Neural cell (in vitro differentiated cells): Measurements from ENCODE around the gene PPP3R2. TPM values are rescaled to one million over a fixed set of nuclear protein-coding genes. Genes with fewer than 3 reads are reported as not detected.
A peak's percentile ranks its signal among the peaks of the same experiment; 100 is the strongest.

ENCODE experiments used
- H2AFZ ChIP-seq: fragments of 200-600, 300-800 bp; sonication (generic), shearing (Covaris generic); 2 replicates; pipeline ENCODE4 v1.6.0; 2014; ENCODE audit warnings: low read depth, mild to moderate bottlenecking, antibody characterized with exemption, low read length, moderate library complexity
- H3F3A ChIP-seq: fragments of 200-600 bp; shearing (Covaris generic); 2 replicates; pipeline ENCODE4 v1.6.1; 2016; ENCODE audit warnings: mild to moderate bottlenecking, moderate library complexity, mixed read lengths, antibody characterized with exemption, low read length; ENCODE audit not compliant: insufficient read depth, poor library complexity, severe bottlenecking
- H3K27ac ChIP-seq: fragments of 200-600, 300-800 bp; sonication (generic), shearing (Covaris generic); 2 replicates; pipeline ENCODE4 v1.5.1; 2014; ENCODE audit warnings: mild to moderate bottlenecking, low read length, moderate library complexity
- H3K27me3 ChIP-seq: fragments of 300-800, 200-600 bp; sonication (generic), shearing (Covaris generic); 2 replicates; pipeline ENCODE4 v1.6.0; 2014; ENCODE audit warnings: mild to moderate bottlenecking, low read depth, low read length, moderate library complexity; ENCODE audit not compliant: insufficient read depth
- H3K36me3 ChIP-seq: fragments of 300-800, 200-600 bp; sonication (generic), shearing (Covaris generic); 2 replicates; pipeline ENCODE4 v1.5.1; 2014; ENCODE audit warnings: mild to moderate bottlenecking, antibody characterized with exemption, low read length, moderate library complexity; ENCODE audit not compliant: insufficient read depth
- H3K4me2 ChIP-seq: fragments of 300-800, 200-600 bp; sonication (generic), shearing (Covaris generic); 2 replicates; pipeline ENCODE4 v1.6.0; 2014; ENCODE audit warnings: mild to moderate bottlenecking, low read length
- H3K4me3 ChIP-seq: fragments of 300-800, 200-600 bp; sonication (generic), shearing (Covaris generic); 2 replicates; pipeline ENCODE4 v1.5.1; 2014; ENCODE audit warnings: mild to moderate bottlenecking, low read length, moderate library complexity
- H3K79me2 ChIP-seq: fragments of 200-600 bp; shearing (Covaris generic); replicated peaks from 2 replicates; pipeline ENCODE4 v1.6.0; 2014; ENCODE audit warnings: mild to moderate bottlenecking, low read length, moderate library complexity; ENCODE audit not compliant: insufficient read depth
- H3K9ac ChIP-seq: fragments of 300-800, 200-600 bp; sonication (generic), shearing (Covaris generic); 2 replicates; pipeline ENCODE4 v1.6.1; 2016; ENCODE audit warnings: mild to moderate bottlenecking, low read length, mixed read lengths
- H3K9me2 ChIP-seq: fragments of 200-600 bp; shearing (Covaris generic); 2 replicates; pipeline ENCODE4 v1.6.1; 2016; ENCODE audit warnings: mild to moderate bottlenecking, low read length, mixed read lengths; ENCODE audit not compliant: insufficient read depth
- H3K9me3 ChIP-seq: fragments of 200-600, 300-800 bp; sonication (generic), shearing (Covaris generic); 2 replicates; pipeline ENCODE4 v1.6.1; 2016; ENCODE audit warnings: mild to moderate bottlenecking, mixed run types, low read length, moderate library complexity, mixed read lengths
- H4K20me1 ChIP-seq: fragments of 200-600 bp; shearing (Covaris generic); 2 replicates; pipeline ENCODE4 v1.6.1; 2016; ENCODE audit warnings: mild to moderate bottlenecking, mixed run types; ENCODE audit not compliant: insufficient read depth
- CTCF ChIP-seq: fragments of 450-650 bp; IDR thresholded peaks from 2 replicates; pipeline ENCODE4 v1.5.1; 2014; ENCODE audit warnings: antibody characterized with exemption, mild to moderate bottlenecking, moderate library complexity; ENCODE audit not compliant: poor library complexity, severe bottlenecking
- EP300 ChIP-seq: fragments of 450-650 bp; conservative IDR thresholded peaks from 2 replicates; pipeline ENCODE4 v1.6.1; 2014; ENCODE audit warnings: antibody characterized with exemption, mild to moderate bottlenecking, moderate library complexity; ENCODE audit not compliant: poor library complexity, severe bottlenecking
- EZH2 ChIP-seq: fragments of 200-600, 300-800 bp; shearing (Covaris generic), sonication (generic); IDR thresholded peaks from 2 replicates; pipeline ENCODE4 v1.6.1; 2014; ENCODE audit warnings: antibody characterized with exemption, low read length, borderline replicate concordance, mild to moderate bottlenecking; ENCODE audit not compliant: insufficient read depth, poor library complexity, severe bottlenecking
- MXI1 ChIP-seq: fragments of 450-650 bp; conservative IDR thresholded peaks from 2 replicates; pipeline ENCODE4 v1.6.1; 2014; ENCODE audit warnings: antibody characterized with exemption, mild to moderate bottlenecking; ENCODE audit not compliant: poor library complexity, severe bottlenecking
- POLR2AphosphoS5 ChIP-seq: IDR thresholded peaks from 2 replicates; pipeline ENCODE4 v1.6.1; 2012
- RAD21 ChIP-seq: fragments of 450-650 bp; conservative IDR thresholded peaks from 2 replicates; pipeline ENCODE4 v1.6.1; 2014; ENCODE audit warnings: antibody characterized with exemption, mild to moderate bottlenecking, moderate library complexity
- SMC3 ChIP-seq: fragments of 450-650 bp; conservative IDR thresholded peaks from 2 replicates; pipeline ENCODE4 v1.6.1; 2014; ENCODE audit warnings: antibody characterized with exemption, mild to moderate bottlenecking, moderate library complexity; ENCODE audit not compliant: poor library complexity
- TAF1 ChIP-seq: IDR thresholded peaks from 2 replicates; pipeline ENCODE4 v1.6.1; 2012; ENCODE audit warnings: low read depth
- polyA plus RNA-seq: library from polyadenylated mRNA; depleted of rRNA; stranded (reverse); fragments of >200 nt; gene quantifications from 2 replicates; pipeline ENCODE4 v1.2.3, GENCODE V29; 2014
- TF ChIP-seq, protein P1 (sequence below): IDR thresholded peaks from 2 replicates; pipeline ENCODE4 v1.6.1; 2012; ENCODE audit warnings: borderline replicate concordance

Gene PPP3R2
- polyA plus RNA-seq, 1 donor from 2014 or later, result not detected

- Histone ChIP-seq H3K36me3 (no peaks in the 10 kb centered on the region), H3K4me3 (no peak overlapping the region), H3K9ac (no peak overlapping the region), H3F3A (no peaks in the 10 kb centered on the region), H2AFZ (no peak overlapping the region), H4K20me1 (no peaks in the 10 kb centered on the region), H3K9me2 (no peaks in the 10 kb centered on the region), H3K4me2 (no peak overlapping the region), H3K79me2 (no peaks in the 10 kb centered on the region), H3K27ac (no peak overlapping the region), H3K27me3 (no peaks in the 10 kb centered on the region), H3K9me3 (no peaks in the 10 kb centered on the region)
- TF ChIP-seq SMC3, result no peak
- TF ChIP-seq EP300, result peak; percentile 25
Measured at GRCh38 chr9:101604296-101604695, 9.5 kb upstream of the PPP3R2 start.

GRCh38 chr9:101601904-101602765 lies 7.4 kb upstream of the PPP3R2 start:
- Histone ChIP-seq H3K36me3 (no peaks in the 10 kb centered on the region), H2AFZ (no peak overlapping the region), H3K27ac (no peak overlapping the region), H3K9me2 (no peaks in the 10 kb centered on the region), H3K79me2 (no peaks in the 10 kb centered on the region), H3K4me3 (no peak overlapping the region), H4K20me1 (no peaks in the 10 kb centered on the region), H3K9ac (no peak overlapping the region), H3K9me3 (no peaks in the 10 kb centered on the region), H3F3A (no peaks in the 10 kb centered on the region), H3K27me3 (no peaks in the 10 kb centered on the region), H3K4me2 (no peak overlapping the region)
- TF ChIP-seq, protein P1, sequence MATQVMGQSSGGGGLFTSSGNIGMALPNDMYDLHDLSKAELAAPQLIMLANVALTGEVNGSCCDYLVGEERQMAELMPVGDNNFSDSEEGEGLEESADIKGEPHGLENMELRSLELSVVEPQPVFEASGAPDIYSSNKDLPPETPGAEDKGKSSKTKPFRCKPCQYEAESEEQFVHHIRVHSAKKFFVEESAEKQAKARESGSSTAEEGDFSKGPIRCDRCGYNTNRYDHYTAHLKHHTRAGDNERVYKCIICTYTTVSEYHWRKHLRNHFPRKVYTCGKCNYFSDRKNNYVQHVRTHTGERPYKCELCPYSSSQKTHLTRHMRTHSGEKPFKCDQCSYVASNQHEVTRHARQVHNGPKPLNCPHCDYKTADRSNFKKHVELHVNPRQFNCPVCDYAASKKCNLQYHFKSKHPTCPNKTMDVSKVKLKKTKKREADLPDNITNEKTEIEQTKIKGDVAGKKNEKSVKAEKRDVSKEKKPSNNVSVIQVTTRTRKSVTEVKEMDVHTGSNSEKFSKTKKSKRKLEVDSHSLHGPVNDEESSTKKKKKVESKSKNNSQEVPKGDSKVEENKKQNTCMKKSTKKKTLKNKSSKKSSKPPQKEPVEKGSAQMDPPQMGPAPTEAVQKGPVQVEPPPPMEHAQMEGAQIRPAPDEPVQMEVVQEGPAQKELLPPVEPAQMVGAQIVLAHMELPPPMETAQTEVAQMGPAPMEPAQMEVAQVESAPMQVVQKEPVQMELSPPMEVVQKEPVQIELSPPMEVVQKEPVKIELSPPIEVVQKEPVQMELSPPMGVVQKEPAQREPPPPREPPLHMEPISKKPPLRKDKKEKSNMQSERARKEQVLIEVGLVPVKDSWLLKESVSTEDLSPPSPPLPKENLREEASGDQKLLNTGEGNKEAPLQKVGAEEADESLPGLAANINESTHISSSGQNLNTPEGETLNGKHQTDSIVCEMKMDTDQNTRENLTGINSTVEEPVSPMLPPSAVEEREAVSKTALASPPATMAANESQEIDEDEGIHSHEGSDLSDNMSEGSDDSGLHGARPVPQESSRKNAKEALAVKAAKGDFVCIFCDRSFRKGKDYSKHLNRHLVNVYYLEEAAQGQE, result no peak
- TF ChIP-seq RAD21 (peak; percentile 89), SMC3 (peak; percentile 89), EP300 (no peak), POLR2AphosphoS5 (no peak), EZH2 (no peak), CTCF (peak; percentile 89), TAF1 (no peak), MXI1 (no peak)
